KMS-11 (cell line): ENCODE data around the gene RGS7.
"Not testable (repeated sequence)": the region's sequence is repeated elsewhere in the genome, so short reads cannot be mapped to it uniquely, and the experiment has no call there.

Experiments used
- H2AFZ ChIP-seq: fragments of 200-600 bp; sonication (generic); 2 replicates; pipeline ENCODE4 v1.6.1; 2016; ENCODE audit warnings: antibody characterized with exemption, mixed run types, low read depth
- H3K27ac ChIP-seq: fragments of 200-600 bp; sonication (generic); 2 replicates; pipeline ENCODE4 v1.6.1; 2016; ENCODE audit warnings: mild to moderate bottlenecking, mixed run types
- H3K27me3 ChIP-seq: fragments of 200-600 bp; sonication (generic); 2 replicates; pipeline ENCODE4 v1.6.1; 2017; ENCODE audit warnings: mild to moderate bottlenecking, low read depth, mixed run types, moderate library complexity; ENCODE audit not compliant: insufficient read depth
- H3K36me3 ChIP-seq: fragments of 200-600 bp; sonication (generic); 2 replicates; pipeline ENCODE4 v1.6.1; 2017; ENCODE audit warnings: mild to moderate bottlenecking, mixed run types; ENCODE audit not compliant: insufficient read depth
- H3K4me1 ChIP-seq: fragments of 200-600 bp; sonication (generic); 2 replicates; pipeline ENCODE4 v1.6.1; 2016; ENCODE audit warnings: mild to moderate bottlenecking, low read depth, mixed run types; ENCODE audit not compliant: poor library complexity, severe bottlenecking
- H3K4me2 ChIP-seq: fragments of 200-600 bp; sonication (generic); 2 replicates; pipeline ENCODE4 v1.7.0; 2016; ENCODE audit warnings: mild to moderate bottlenecking, mixed run types
- H3K4me3 ChIP-seq: fragments of 200-600 bp; sonication (generic); IDR thresholded peaks from 2 replicates; pipeline ENCODE4 v1.6.1; 2017; ENCODE audit warnings: low read depth, low read length, mixed read lengths; ENCODE audit not compliant: insufficient read depth
- H3K79me2 ChIP-seq: fragments of 200-600 bp; sonication (generic); 2 replicates; pipeline ENCODE4 v1.6.1; 2016; ENCODE audit warnings: low read depth, mixed run types; ENCODE audit not compliant: insufficient read depth
- H3K9ac ChIP-seq: fragments of 200-600 bp; sonication (generic); 2 replicates; pipeline ENCODE4 v1.6.1; 2016; ENCODE audit warnings: mild to moderate bottlenecking, mixed run types
- H4K20me1 ChIP-seq: fragments of 200-600 bp; sonication (generic); 2 replicates; pipeline ENCODE4 v1.6.1; 2016; ENCODE audit warnings: mild to moderate bottlenecking, mixed run types; ENCODE audit not compliant: insufficient read depth
- TF ChIP-seq, protein P1 (sequence below): fragments of 200-600 bp; sonication (generic); conservative IDR thresholded peaks from 2 replicates; pipeline ENCODE4 v1.6.1; 2017; ENCODE audit warnings: low read depth, mild to moderate bottlenecking, antibody characterized with exemption, low read length, moderate library complexity, mixed read lengths

Gene RGS7

DNA sequence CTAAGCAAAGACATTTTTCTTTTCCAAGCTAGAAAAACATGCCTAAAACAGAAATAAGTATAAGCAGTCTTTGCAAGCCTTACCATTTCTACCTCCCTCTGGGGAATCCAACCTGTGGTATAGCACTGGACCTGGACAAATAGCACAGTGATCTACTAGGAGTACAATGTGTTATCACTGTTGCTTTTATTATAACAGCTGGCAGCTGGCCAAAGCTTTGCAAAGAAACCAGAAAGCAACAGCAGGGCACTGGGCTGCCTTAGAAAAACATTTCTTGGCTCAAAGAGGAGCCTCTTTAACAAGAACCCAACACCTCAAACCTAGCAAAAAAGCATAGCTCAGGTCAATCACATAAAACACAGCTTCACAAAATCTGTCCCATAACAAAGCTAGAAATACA is 450.5 kb downstream of the RGS7 start:
- Histone ChIP-seq H3K9ac (no peak overlapping the region), H3K36me3 (no peaks in the 10 kb centered on the region), H3K79me2 (no peaks in the 10 kb centered on the region), H2AFZ (no peak overlapping the region), H3K4me2 (no peak overlapping the region), H3K27ac (no peak overlapping the region), H3K27me3 (no peaks in the 10 kb centered on the region), H4K20me1 (no peaks in the 10 kb centered on the region), H3K4me1 (no peaks in the 10 kb centered on the region), H3K4me3 (no peak overlapping the region)
- TF ChIP-seq, protein P1, sequence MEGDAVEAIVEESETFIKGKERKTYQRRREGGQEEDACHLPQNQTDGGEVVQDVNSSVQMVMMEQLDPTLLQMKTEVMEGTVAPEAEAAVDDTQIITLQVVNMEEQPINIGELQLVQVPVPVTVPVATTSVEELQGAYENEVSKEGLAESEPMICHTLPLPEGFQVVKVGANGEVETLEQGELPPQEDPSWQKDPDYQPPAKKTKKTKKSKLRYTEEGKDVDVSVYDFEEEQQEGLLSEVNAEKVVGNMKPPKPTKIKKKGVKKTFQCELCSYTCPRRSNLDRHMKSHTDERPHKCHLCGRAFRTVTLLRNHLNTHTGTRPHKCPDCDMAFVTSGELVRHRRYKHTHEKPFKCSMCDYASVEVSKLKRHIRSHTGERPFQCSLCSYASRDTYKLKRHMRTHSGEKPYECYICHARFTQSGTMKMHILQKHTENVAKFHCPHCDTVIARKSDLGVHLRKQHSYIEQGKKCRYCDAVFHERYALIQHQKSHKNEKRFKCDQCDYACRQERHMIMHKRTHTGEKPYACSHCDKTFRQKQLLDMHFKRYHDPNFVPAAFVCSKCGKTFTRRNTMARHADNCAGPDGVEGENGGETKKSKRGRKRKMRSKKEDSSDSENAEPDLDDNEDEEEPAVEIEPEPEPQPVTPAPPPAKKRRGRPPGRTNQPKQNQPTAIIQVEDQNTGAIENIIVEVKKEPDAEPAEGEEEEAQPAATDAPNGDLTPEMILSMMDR: no peak

DNA sequence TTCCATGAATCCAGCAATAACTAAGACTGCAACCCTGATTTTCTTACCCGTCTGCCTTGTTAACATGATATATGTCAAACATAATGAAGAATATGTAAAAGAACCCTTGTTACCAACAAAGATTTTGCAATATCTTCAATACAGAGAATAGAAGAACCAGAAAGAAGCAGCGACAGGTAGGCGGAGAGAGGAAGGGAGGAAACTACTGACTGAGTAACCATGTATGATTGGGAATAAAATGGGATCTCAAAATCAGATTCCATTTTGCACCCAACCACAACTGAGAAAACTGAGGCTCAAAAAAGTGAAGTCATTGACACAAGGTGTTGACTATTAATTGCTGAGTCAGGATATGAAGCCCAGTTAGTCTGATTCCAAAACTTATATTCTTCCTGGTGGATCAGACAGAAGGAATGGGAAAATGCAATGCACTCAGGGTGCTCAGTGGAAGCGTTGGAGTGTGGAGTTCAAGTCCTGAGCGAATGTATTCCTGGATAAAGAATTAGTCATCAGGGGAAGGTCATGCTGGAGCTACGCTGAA is 451.7 kb downstream of the RGS7 start:
- Histone ChIP-seq H3K4me2 (no peak overlapping the region), H4K20me1 (no peaks in the 10 kb centered on the region), H3K4me3 (no peak overlapping the region), H3K27ac (no peak overlapping the region), H3K36me3 (no peaks in the 10 kb centered on the region), H2AFZ (no peak overlapping the region), H3K4me1 (no peaks in the 10 kb centered on the region), H3K9ac (no peak overlapping the region), H3K27me3 (no peaks in the 10 kb centered on the region), H3K79me2 (no peaks in the 10 kb centered on the region)
- TF ChIP-seq, protein P1: no peak

DNA sequence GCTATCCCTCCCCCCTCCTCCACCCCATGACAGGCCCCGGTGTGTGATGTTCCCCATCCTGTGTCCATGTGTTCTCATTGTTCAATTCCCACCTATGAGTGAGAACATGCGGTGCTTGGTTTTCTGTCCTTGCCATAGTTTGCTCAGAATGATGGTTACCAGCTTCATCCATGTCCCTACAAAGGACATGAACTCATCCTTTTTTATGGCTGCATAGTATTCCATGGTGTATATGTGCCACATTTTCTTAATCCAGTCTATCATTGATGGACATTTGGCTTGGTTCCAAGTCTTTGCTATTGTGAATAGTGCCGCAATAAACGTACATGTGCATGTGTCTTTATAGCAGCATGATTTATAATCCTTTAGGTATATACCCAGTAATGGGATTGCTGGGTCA is 461.6 kb downstream of the RGS7 start:
- H3K79me2 ChIP-seq, H3K4me1 ChIP-seq, H2AFZ ChIP-seq, H3K36me3 ChIP-seq, H3K9ac ChIP-seq, H3K4me2 ChIP-seq, H4K20me1 ChIP-seq, H3K4me3 ChIP-seq, H3K27me3 ChIP-seq, H3K27ac ChIP-seq: not testable (repeated sequence)

DNA sequence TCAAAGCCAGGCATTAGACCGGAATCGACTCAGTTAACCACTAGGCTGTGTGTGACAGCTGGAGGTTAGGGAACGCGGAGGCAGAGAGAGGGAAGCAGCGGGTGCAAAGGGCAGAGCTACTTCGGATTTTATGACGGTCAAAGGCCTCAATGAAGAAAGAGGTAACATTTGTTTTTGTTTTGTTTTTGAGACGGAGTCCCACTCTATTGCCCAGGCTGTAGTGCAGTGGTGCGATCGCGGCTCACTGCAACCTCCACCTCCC is 468.3 kb downstream of the RGS7 start:
- H2AFZ ChIP-seq: no peak overlapping the region

DNA sequence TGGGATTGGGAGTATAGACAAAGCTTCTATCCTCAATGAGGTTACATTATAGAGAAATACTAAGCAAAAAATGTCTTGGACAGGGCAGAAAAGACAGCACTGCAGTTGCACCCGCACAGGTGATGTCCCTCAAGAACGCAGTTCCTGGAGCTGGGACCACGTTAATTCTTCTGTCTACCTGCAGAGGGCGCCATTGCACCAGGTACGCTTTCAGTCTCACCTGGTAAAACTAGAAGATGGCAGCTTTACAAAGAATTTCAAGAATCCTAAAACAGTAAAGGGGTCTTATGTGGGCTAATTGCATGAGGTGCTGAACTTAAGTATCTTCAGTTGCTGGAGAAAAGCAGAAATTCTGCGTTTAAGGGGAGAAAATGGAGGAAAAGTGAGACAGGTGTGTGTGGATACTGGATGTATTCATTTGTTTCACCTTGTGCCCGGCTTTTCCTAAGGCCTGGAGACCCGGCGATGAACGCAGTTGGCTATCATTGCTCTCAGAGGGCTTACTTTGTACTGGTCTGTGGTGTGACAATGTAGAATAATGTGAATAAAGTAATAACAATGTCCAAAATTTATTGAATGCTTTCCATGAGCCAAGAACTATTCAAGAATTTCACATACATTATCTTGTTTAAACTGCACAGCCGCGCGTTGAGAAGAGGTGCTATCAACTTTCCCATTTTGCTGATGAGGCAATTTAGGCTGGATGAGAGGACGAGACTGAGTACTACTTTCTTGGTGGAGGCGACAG is 468.8 kb downstream of the RGS7 start:
- H3K79me2 ChIP-seq: no peaks in the 10 kb centered on the region
- no peak overlapping the region for H3K4me3 ChIP-seq
- no peak overlapping the region for H3K27ac ChIP-seq
- no peaks in the 10 kb centered on the region for H4K20me1 ChIP-seq
- H3K9ac ChIP-seq: no peak overlapping the region
- H3K4me1 ChIP-seq: no peaks in the 10 kb centered on the region
- no peaks in the 10 kb centered on the region for H3K27me3 ChIP-seq
- H3K4me2 ChIP-seq: no peak overlapping the region
- H2AFZ ChIP-seq: no peak overlapping the region
- TF ChIP-seq, protein P1: peak; percentile 98
- H3K36me3 ChIP-seq: no peaks in the 10 kb centered on the region

More for the DNA sequence above, 468.3 kb downstream of the RGS7 start:
- H3K27ac ChIP-seq: no peak overlapping the region
- no peaks in the 10 kb centered on the region for H3K36me3 ChIP-seq
- H3K9ac ChIP-seq: no peak overlapping the region
- H3K4me3 ChIP-seq: no peak overlapping the region
- no peaks in the 10 kb centered on the region for H3K79me2 ChIP-seq
- H3K4me1 ChIP-seq: no peaks in the 10 kb centered on the region
- no peaks in the 10 kb centered on the region for H4K20me1 ChIP-seq
- TF ChIP-seq, protein P1: no peak
- H3K27me3 ChIP-seq: no peaks in the 10 kb centered on the region
- no peak overlapping the region for H3K4me2 ChIP-seq
